MCF 10A (cell line): ENCODE results near the gene DOP1B. TPM values are rescaled to one million over a fixed set of nuclear protein-coding genes. Genes with fewer than 3 reads are reported as not detected.

Experiments
- BruUV-seq: library from RNA; stranded (reverse); fragments of 400-500 nt; replicated peaks from 2 replicates; lab custom pipeline; 2021; lab: Mats Ljungman, UMichigan
- CTCF ChIA-PET: fragments of 300-600 bp; sonication (Branson Sonifier 250); formaldehyde crosslinking; extraction: SDS; loops from one replicate; lab custom pipeline; 2021; ENCODE audit warnings: antibody characterized with exemption, inconsistent platforms; lab: Yijun Ruan, JAX
- POLR2A ChIA-PET: fragments of 300-600, 350-650 bp; sonication (Branson Sonifier 250); formaldehyde crosslinking; extraction: SDS; loops from one replicate; lab custom pipeline; 2020; ENCODE audit warnings: antibody characterized with exemption, inconsistent platforms; lab: Yijun Ruan, JAX
- DNase-seq: peaks from one replicate; pipeline ENCODE4 v3.0.0-alpha.2; 2018; ENCODE audit not compliant: unreplicated experiment
- H3K27ac Mint-ChIP-seq: one replicate; pipeline ENCODE4 v1.8.0; 2022; ENCODE audit warnings: mild to moderate bottlenecking, low read depth, mixed read lengths; ENCODE audit not compliant: unreplicated experiment
- H3K27me3 Mint-ChIP-seq: one replicate; pipeline ENCODE4 v1.8.0; 2022; ENCODE audit warnings: mixed read lengths; ENCODE audit not compliant: insufficient read depth, unreplicated experiment
- H3K36me3 Mint-ChIP-seq: one replicate; pipeline ENCODE4 v1.8.0; 2022; ENCODE audit warnings: mild to moderate bottlenecking, moderate library complexity, mixed read lengths; ENCODE audit not compliant: insufficient read depth, unreplicated experiment
- H3K4me1 Mint-ChIP-seq: one replicate; pipeline ENCODE4 v1.8.0; 2022; ENCODE audit warnings: mixed read lengths; ENCODE audit not compliant: insufficient read depth, unreplicated experiment
- H3K4me3 Mint-ChIP-seq: one replicate; pipeline ENCODE4 v1.8.0; 2022; ENCODE audit warnings: mild to moderate bottlenecking, moderate library complexity, mixed read lengths; ENCODE audit not compliant: unreplicated experiment
- H3K9me3 Mint-ChIP-seq: one replicate; pipeline ENCODE4 v1.8.0; 2022; ENCODE audit warnings: mixed read lengths; ENCODE audit not compliant: unreplicated experiment
- CTCF ChIP-seq: fragments of 200-600 bp; IDR thresholded peaks from one replicate; pipeline ENCODE4 v1.8.0; 2022; ENCODE audit warnings: antibody characterized with exemption, mild to moderate bottlenecking; ENCODE audit not compliant: unreplicated experiment
- intact Hi-C: fragments of 100-400 bp; cut with micrococcal nuclease; formaldehyde crosslinking; loops from 2 replicates; pipeline ENCODE4 v1.14.1; 2022
- total RNA-seq: library from RNA; stranded (reverse); gene quantifications from 2 replicates; pipeline ENCODE4 v1.2.3, GENCODE V29; 2022

Gene DOP1B
- total RNA-seq, 1 experiment from 2014 or later = 7.6 TPM

DNA sequence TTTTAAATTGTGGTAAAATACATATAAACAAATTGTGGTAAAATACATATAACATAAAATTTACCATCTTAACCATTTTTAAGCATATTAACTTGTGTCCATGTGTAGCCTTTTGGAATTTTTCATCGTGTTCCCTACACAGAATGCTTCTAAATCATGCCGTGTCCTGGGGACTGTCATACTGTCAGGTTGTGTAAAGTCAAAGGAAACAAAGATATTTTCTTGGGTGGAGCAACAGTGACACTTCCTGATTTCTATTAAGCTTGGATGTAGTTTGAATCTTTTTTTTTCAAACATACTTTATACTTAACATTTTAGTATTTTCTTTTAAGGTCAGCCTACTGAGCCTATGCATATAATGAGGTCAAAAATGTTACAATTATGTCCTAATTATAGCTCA lies 32.3 kb downstream of the DOP1B start:
- Mint-ChIP-seq H3K9me3 (no peaks in the 10 kb centered on the region), H3K4me3 (no peak overlapping the region), H3K36me3 (no peaks in the 10 kb centered on the region), H3K27ac (no peak overlapping the region), H3K4me1 (peaks cover 5% of the 10 kb centered on the region), H3K27me3 (no peaks in the 10 kb centered on the region)
- DNase-seq = no peak
- CTCF ChIA-PET = interaction anchor here (0.6 to 3.0 kb wide), 4 partner anchors 13 to 1566 kb away, joined by 3 to 10 read pairs (median 3); no protein-coding TSS in a partner anchor
- POLR2A ChIA-PET = interaction anchor here (2.9 kb wide), 1 partner anchor 14 kb away, joined by 12 read pairs; no protein-coding TSS in a partner anchor
- no TSS peak for BruUV-seq
- no peak for TF ChIP-seq CTCF
- intact Hi-C loops = no loop called here

DNA sequence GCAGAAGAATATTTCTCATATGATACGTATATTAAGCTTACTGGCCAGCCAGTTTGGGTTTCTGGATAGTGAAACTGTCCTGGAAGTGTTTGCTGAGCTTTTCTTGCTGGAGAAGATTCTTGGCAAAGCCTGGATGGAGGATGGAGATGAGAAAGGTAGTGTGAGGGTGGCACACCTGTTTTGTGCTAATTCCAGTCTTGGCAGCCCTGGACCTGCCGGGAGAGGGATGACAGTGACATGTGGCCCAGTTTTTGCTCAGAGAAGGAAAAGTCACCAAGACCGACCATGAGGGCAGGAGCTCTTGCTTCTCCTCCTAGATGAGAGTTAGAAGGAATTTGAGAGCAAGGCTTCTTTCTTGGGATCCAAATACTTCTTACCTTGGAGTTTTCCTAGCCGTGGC lies 34.1 kb downstream of the DOP1B start:
- Mint-ChIP-seq H3K27ac (no peak overlapping the region), H3K27me3 (no peaks in the 10 kb centered on the region), H3K36me3 (no peaks in the 10 kb centered on the region), H3K4me1 (peaks cover 5% of the 10 kb centered on the region), H3K9me3 (no peaks in the 10 kb centered on the region), H3K4me3 (no peak overlapping the region)
- no peak for DNase-seq
- ChIA-PET POLR2A (no interaction called here), CTCF (interaction anchor here (0.9 to 1.5 kb wide), 4 partner anchors 13 to 49 kb away, joined by 3 to 8 read pairs (median 4); no protein-coding TSS in a partner anchor)
- no peak for TF ChIP-seq CTCF
- BruUV-seq = no TSS peak
- intact Hi-C loops = no loop called here

- no peak overlapping the region for H3K27ac Mint-ChIP-seq
- POLR2A ChIA-PET = interaction anchor here (1.0 to 1.5 kb wide), 3 partner anchors 9 to 131 kb away, joined by 3 to 4 read pairs (median 4); no protein-coding TSS in a partner anchor
- CTCF ChIA-PET = interaction anchor here (0.9 to 1.6 kb wide), 2 partner anchors 9 to 42 kb away, joined by 3 to 5 read pairs; no protein-coding TSS in a partner anchor
- H3K4me3 Mint-ChIP-seq = no peak overlapping the region
- no peaks in the 10 kb centered on the region for H3K36me3 Mint-ChIP-seq
- TF ChIP-seq CTCF = no peak
- H3K9me3 Mint-ChIP-seq = no peaks in the 10 kb centered on the region
- intact Hi-C loops = no loop called here
- H3K27me3 Mint-ChIP-seq = no peaks in the 10 kb centered on the region
- DNase-seq = no peak
- no TSS peak for BruUV-seq
- peaks cover 5% of the 10 kb centered on the region for H3K4me1 Mint-ChIP-seq
Observed at GRCh38 chr21:36193200-36193599, 36.6 kb downstream of the DOP1B start.

- POLR2A ChIA-PET = interaction anchor here (0.9 to 1.2 kb wide), 3 partner anchors 10 to 131 kb away, joined by 3 to 4 read pairs (median 3); partner anchors contain the start of gene MORC3
- Mint-ChIP-seq H3K36me3 (no peaks in the 10 kb centered on the region), H3K4me1 (peaks cover 5% of the 10 kb centered on the region), H3K4me3 (no peak overlapping the region), H3K27ac (no peak overlapping the region), H3K27me3 (no peaks in the 10 kb centered on the region), H3K9me3 (no peaks in the 10 kb centered on the region)
- CTCF ChIA-PET = interaction anchor here (0.6 to 1.6 kb wide), 2 partner anchors 8 to 38 kb away, joined by 3 to 5 read pairs; no protein-coding TSS in a partner anchor
- DNase-seq = no peak
- no peak for TF ChIP-seq CTCF
- no TSS peak for BruUV-seq
- intact Hi-C loops = no loop called here
Observed at GRCh38 chr21:36194024-36194423, 37.4 kb downstream of the DOP1B start.
